Activated CD4-positive, alpha-beta memory T cell treated with anti-CD3 and anti-CD28 coated beads, Interleukin-2, amount 10 ng/mL, durations not matched to agents 7 days and 5 days (primary cell): Measurements from ENCODE around the gene TNK2. TPM values are rescaled to one million over a fixed set of nuclear protein-coding genes. Genes with fewer than 3 reads are reported as not detected.
"Not testable (repeated sequence)": the region's sequence is repeated elsewhere in the genome, so short reads cannot be mapped to it uniquely, and the experiment has no call there.

Experiments used
- CTCF ChIA-PET: fragments of 350-600 bp; sonication (Branson Sonifier 250); formaldehyde crosslinking; loops from one replicate; lab custom pipeline; 2021; ENCODE audit warnings: antibody characterized with exemption, inconsistent platforms; lab: Charles Lee
- POLR2A ChIA-PET: fragments of 350-600 bp; sonication (Branson Sonifier 250); formaldehyde crosslinking; loops from one replicate; lab custom pipeline; 2021; ENCODE audit warnings: antibody characterized with exemption; lab: Charles Lee
- DNase-seq: peaks from one replicate; pipeline ENCODE4 v3.0.0-alpha.2; 2020
- H3K27ac Mint-ChIP-seq: one replicate; pipeline ENCODE4 v1.8.0; 2021; ENCODE audit warnings: mild to moderate bottlenecking, mixed read lengths
- H3K27me3 Mint-ChIP-seq: one replicate; pipeline ENCODE4 v1.8.0; 2021; ENCODE audit warnings: mixed read lengths
- H3K36me3 Mint-ChIP-seq: one replicate; pipeline ENCODE4 v1.8.0; 2021; ENCODE audit warnings: low read depth, mixed read lengths
- H3K4me1 Mint-ChIP-seq: one replicate; pipeline ENCODE4 v1.8.0; 2021; ENCODE audit warnings: mixed read lengths
- H3K4me3 Mint-ChIP-seq: one replicate; pipeline ENCODE4 v1.8.0; 2021; ENCODE audit warnings: mild to moderate bottlenecking, mixed read lengths
- H3K9me3 Mint-ChIP-seq: one replicate; pipeline ENCODE4 v1.8.0; 2021; ENCODE audit warnings: mixed read lengths
- total RNA-seq, 2 experiments: library from RNA; stranded (reverse); gene quantifications; one replicate each; pipeline ENCODE4 v1.2.3, GENCODE V29; 2021

Gene TNK2
- total RNA-seq, 2 experiments from 2014 or later = 113 to 115 TPM

DNA sequence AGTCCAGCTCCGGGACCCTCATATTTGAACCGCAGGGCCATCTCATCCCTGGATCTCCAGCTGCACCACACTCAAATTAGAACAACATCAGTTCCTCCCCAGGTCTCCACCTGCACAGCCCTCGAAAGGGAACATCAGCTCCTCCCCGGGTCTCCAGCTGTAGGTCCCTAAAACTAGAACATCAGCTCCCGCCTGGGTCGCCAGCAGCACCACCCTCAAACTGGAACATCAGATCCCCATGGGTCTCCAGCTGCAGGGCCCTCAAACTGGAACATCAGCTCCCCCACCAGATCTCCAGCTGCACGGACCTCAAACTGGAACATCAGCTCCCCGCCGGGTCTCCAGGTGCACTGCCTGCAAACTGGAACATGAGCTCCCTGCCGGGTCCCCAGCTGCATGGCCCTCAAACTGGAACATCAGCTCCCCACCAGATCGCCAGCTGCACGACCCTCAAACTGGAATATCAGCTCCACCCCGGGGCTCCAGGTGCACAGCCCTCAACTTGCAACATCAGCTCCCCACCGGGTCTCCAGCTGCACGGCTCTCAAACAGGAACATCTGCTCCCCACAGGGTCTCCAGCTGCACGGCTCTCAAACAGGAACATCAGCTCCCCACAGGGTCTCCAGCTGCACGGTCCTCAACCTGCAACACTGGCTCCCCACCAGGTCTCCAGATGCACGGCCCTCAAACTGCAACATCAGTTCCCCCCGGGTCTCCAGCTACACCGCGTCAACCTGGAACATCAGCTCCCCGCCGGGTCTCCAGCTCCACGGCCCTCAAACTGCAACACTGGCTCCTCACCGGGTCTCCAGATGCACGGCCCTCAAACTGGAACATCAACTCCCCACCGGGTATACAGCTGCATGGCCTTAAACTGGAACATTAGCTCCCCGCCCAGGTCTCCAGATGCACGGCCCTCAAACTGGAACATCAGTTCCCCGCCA is 31.4 kb upstream of the TNK2 start:
- H3K27me3 Mint-ChIP-seq, H3K9me3 Mint-ChIP-seq, H3K4me3 Mint-ChIP-seq, POLR2A ChIA-PET, CTCF ChIA-PET, DNase-seq, H3K27ac Mint-ChIP-seq, H3K4me1 Mint-ChIP-seq: not testable (repeated sequence)
- H3K36me3 Mint-ChIP-seq = peaks cover 27% of the 10 kb centered on the region

DNA sequence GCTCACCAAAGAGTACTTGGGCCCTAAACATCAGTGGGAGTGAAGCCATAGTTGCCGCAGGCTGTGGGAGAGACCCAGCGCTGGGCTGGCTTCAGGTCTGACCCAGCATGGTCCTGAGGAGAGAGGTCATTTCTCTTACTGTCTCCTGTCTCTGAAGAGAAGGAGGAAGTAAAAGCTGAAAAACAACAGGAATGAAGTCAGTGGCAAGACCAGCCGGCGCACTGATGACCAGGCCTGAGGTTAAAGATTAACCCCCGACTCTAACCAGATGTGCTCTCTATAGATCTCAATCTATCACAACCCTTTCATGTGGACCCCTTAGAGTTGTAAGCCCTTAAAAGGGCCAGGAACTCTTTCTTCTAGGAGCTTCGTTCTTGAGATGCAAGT is 24.7 kb upstream of the TNK2 start:
- POLR2A ChIA-PET, H3K4me3 Mint-ChIP-seq, H3K27ac Mint-ChIP-seq, H3K9me3 Mint-ChIP-seq, CTCF ChIA-PET, DNase-seq, H3K36me3 Mint-ChIP-seq, H3K4me1 Mint-ChIP-seq, H3K27me3 Mint-ChIP-seq: not testable (repeated sequence)

DNA sequence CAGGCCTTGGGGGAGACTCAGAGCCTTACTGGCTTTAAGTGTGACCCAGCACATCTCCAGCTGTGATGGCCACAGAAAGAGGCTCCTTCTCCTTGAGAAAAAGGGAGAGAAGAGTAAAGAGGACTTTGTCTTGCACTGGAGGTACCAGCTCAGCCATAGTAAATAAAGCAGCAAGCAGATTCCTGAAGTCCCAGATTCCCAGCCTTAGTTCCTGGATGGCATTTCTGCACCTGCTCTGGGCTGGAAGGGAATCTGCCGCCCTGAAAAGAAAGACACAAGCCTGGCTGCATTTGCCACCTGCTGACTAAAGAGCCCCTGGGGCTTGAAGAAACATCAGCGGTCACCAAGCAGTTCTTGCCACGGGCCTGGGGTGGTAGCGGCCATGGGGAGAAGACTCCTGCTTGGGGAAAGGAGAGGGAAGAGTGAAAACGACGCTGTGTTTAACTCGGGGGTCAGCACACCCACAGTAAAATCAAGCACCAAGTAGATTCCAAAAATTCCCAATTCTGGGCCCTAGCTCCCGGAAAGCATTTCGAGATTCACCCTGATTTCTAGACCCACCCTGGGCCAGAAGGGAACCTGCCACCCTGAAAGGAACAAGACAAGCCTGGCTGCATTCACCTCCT is 24.2 kb upstream of the TNK2 start:
- Mint-ChIP-seq H3K27me3 (no peaks in the 10 kb centered on the region), H3K4me3 (no peak overlapping the region), H3K9me3 (no peaks in the 10 kb centered on the region), H3K27ac (no peak overlapping the region), H3K36me3 (no peaks in the 10 kb centered on the region), H3K4me1 (no peaks in the 10 kb centered on the region)
- CTCF ChIA-PET = no interaction called here
- no peak for DNase-seq
- POLR2A ChIA-PET = no interaction called here

GRCh38 chr3:195931582-195932273 is 23.4 kb upstream of the TNK2 start:
- no peak for DNase-seq
- POLR2A ChIA-PET = no interaction called here
- no peaks in the 10 kb centered on the region for H3K9me3 Mint-ChIP-seq
- H3K27me3 Mint-ChIP-seq = no peaks in the 10 kb centered on the region
- H3K4me1 Mint-ChIP-seq = no peaks in the 10 kb centered on the region
- no peaks in the 10 kb centered on the region for H3K36me3 Mint-ChIP-seq
- no peak overlapping the region for H3K4me3 Mint-ChIP-seq
- CTCF ChIA-PET = no interaction called here
- no peak overlapping the region for H3K27ac Mint-ChIP-seq

DNA sequence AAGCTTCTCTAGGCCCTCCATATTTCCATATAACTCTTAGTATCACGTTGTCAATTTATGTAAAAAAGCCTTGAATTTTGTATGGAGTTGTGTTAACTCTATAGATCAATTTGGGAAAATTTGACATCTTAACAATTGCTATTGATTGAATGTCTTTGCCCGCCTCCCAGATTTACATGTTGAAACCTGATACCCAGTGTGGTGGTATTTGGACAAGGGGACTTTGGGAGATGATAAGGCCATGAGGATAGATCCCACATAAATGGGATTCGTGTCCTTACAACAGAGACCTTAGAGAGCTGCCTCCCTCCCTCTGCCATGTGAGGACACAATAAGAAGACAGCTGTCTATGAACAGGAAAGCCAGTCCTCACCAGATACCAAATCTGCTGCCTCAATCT is 21.1 kb upstream of the TNK2 start:
- H3K27me3 Mint-ChIP-seq = no peaks in the 10 kb centered on the region
- POLR2A ChIA-PET = no interaction called here
- H3K27ac Mint-ChIP-seq = no peak overlapping the region
- CTCF ChIA-PET = no interaction called here
- no peak for DNase-seq
- H3K9me3 Mint-ChIP-seq = no peaks in the 10 kb centered on the region
- no peaks in the 10 kb centered on the region for H3K4me1 Mint-ChIP-seq
- H3K36me3 Mint-ChIP-seq = no peaks in the 10 kb centered on the region
- no peak overlapping the region for H3K4me3 Mint-ChIP-seq

GRCh38 chr3:195921334-195921791 is 13.0 kb upstream of the TNK2 start:
- POLR2A ChIA-PET = no interaction called here
- H3K9me3 Mint-ChIP-seq = no peaks in the 10 kb centered on the region
- H3K36me3 Mint-ChIP-seq = no peaks in the 10 kb centered on the region
- no peak overlapping the region for H3K27ac Mint-ChIP-seq
- peaks cover 14% of the 10 kb centered on the region for H3K27me3 Mint-ChIP-seq
- CTCF ChIA-PET = interaction anchor here (1.1 to 1.9 kb wide), 2 partner anchors 62 to 71 kb away, joined by 3 to 7 read pairs; no protein-coding TSS in a partner anchor
- H3K4me3 Mint-ChIP-seq = no peak overlapping the region
- no peak for DNase-seq
- peaks cover 8% of the 10 kb centered on the region for H3K4me1 Mint-ChIP-seq

GRCh38 chr3:195918176-195918575 is 9.8 kb upstream of the TNK2 start:
- Mint-ChIP-seq H3K4me3 (no peak overlapping the region), H3K4me1 (peaks cover 16% of the 10 kb centered on the region), H3K27ac (no peak overlapping the region), H3K36me3 (no peaks in the 10 kb centered on the region), H3K27me3 (peaks cover 18% of the 10 kb centered on the region), H3K9me3 (no peaks in the 10 kb centered on the region)
- ChIA-PET POLR2A (no interaction called here), CTCF (interaction anchor here (0.6 to 1.0 kb wide), 2 partner anchors 59 to 154 kb away, joined by 3 read pairs; no protein-coding TSS in a partner anchor)
- DNase-seq = no peak

GRCh38 chr3:195916991-195917390 is 8.6 kb upstream of the TNK2 start:
- Mint-ChIP-seq H3K27ac (no peak overlapping the region), H3K4me1 (peaks cover 16% of the 10 kb centered on the region), H3K36me3 (no peaks in the 10 kb centered on the region), H3K4me3 (no peak overlapping the region), H3K27me3 (peaks cover 18% of the 10 kb centered on the region), H3K9me3 (no peaks in the 10 kb centered on the region)
- ChIA-PET POLR2A (interaction anchor here (1.2 to 1.5 kb wide), 2 partner anchors 9 to 56 kb away, joined by 3 to 4 read pairs; partner anchors contain the start of gene TNK2), CTCF (interaction anchor here (1.3 to 6.6 kb wide), 2 partner anchors 9 to 23 kb away, joined by 7 to 100 read pairs; partner anchors contain the start of gene TNK2)
- DNase-seq = no peak

GRCh38 chr3:195916291-195916690 is 7.9 kb upstream of the TNK2 start:
- Mint-ChIP-seq H3K4me3 (no peak overlapping the region), H3K9me3 (no peaks in the 10 kb centered on the region), H3K27me3 (peaks cover 17% of the 10 kb centered on the region), H3K36me3 (no peaks in the 10 kb centered on the region), H3K4me1 (peaks cover 16% of the 10 kb centered on the region), H3K27ac (no peak overlapping the region)
- ChIA-PET POLR2A (interaction anchor here (0.7 to 2.2 kb wide), 4 partner anchors 8 to 57 kb away, joined by 3 to 9 read pairs (median 4); partner anchors contain the start of gene TNK2), CTCF (interaction anchor here (1.0 to 6.6 kb wide), 8 partner anchors 8 to 267 kb away, joined by 3 to 100 read pairs (median 10); partner anchors contain the start of gene TNK2)
- DNase-seq = no peak

DNA sequence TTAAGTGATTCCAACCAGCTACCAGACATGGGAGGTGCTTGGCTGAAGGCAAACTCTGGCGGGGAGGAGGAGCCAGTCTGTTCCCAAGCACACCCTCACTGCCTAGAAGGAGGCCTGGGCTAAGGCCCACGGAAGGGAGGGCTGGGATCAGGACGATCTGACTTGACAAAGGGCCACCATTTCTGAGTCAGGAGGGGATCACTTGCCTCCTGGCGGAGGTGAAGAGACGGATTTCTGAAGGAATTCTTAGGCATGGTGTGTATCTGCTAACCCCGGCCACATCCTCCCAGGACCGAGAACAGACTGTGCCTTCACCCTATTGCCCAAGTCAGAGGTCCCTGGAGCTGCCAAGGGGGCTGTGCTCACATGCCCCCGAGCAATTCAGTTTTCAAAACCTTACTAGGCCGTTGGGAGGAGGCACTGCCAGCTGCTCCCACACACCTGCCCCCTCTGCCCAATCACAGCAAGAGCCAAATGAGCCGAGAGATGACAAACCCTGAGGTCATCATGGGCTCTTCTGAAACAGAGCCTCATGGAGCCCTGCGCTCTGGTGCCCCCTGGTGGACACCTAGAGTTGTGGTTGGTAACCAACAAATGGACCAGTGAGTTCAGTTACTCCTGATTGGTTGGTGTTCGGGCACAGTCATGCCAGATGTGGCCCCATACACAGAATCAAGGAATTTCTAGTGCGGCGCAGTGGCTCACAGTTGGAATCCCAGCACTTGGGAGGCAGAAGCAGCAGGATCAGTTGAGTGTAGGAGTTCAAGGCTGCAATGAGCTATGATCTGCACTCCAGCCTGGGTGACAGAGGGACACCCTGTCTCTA is 6.5 kb upstream of the TNK2 start:
- H3K27ac Mint-ChIP-seq = peak overlapping the region; percentile 34
- H3K27me3 Mint-ChIP-seq = peaks cover 16% of the 10 kb centered on the region
- H3K4me1 Mint-ChIP-seq = peaks cover 20% of the 10 kb centered on the region
- POLR2A ChIA-PET = interaction anchor here (2.2 to 2.9 kb wide), 2 partner anchors 20 to 56 kb away, joined by 9 to 24 read pairs; no protein-coding TSS in a partner anchor
- no peaks in the 10 kb centered on the region for H3K36me3 Mint-ChIP-seq
- no peaks in the 10 kb centered on the region for H3K9me3 Mint-ChIP-seq
- CTCF ChIA-PET = interaction anchor here (0.7 to 6.6 kb wide), 16 partner anchors 8 to 252 kb away, joined by 3 to 100 read pairs (median 4); no protein-coding TSS in a partner anchor
- DNase-seq = peak; percentile 95
- H3K4me3 Mint-ChIP-seq = no peak overlapping the region

GRCh38 chr3:195914146-195914545 is 5.8 kb upstream of the TNK2 start:
- not testable (repeated sequence) for H3K9me3 Mint-ChIP-seq, H3K27ac Mint-ChIP-seq, H3K4me3 Mint-ChIP-seq, H3K36me3 Mint-ChIP-seq, DNase-seq
- Mint-ChIP-seq H3K4me1 (peaks cover 18% of the 10 kb centered on the region), H3K27me3 (peaks cover 16% of the 10 kb centered on the region)
- ChIA-PET CTCF (interaction anchor here (1.0 to 6.6 kb wide), 7 partner anchors 12 to 64 kb away, joined by 4 to 100 read pairs (median 14); no protein-coding TSS in a partner anchor), POLR2A (interaction anchor here (0.9 to 2.9 kb wide), 3 partner anchors 15 to 55 kb away, joined by 3 to 24 read pairs (median 9); no protein-coding TSS in a partner anchor)
